ENCODE results near the gene ZG16. TPM values are rescaled to one million over a fixed set of nuclear protein-coding genes. Genes with fewer than 3 reads are reported as not detected.
"Not testable (repeated sequence)": the region's sequence is repeated elsewhere in the genome, so short reads cannot be mapped to it uniquely, and the experiment has no call there.

The ZG16 gene, protein sequence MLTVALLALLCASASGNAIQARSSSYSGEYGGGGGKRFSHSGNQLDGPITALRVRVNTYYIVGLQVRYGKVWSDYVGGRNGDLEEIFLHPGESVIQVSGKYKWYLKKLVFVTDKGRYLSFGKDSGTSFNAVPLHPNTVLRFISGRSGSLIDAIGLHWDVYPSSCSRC
- not detected for total RNA-seq
- long read RNA-seq: 0 reads

DNA sequence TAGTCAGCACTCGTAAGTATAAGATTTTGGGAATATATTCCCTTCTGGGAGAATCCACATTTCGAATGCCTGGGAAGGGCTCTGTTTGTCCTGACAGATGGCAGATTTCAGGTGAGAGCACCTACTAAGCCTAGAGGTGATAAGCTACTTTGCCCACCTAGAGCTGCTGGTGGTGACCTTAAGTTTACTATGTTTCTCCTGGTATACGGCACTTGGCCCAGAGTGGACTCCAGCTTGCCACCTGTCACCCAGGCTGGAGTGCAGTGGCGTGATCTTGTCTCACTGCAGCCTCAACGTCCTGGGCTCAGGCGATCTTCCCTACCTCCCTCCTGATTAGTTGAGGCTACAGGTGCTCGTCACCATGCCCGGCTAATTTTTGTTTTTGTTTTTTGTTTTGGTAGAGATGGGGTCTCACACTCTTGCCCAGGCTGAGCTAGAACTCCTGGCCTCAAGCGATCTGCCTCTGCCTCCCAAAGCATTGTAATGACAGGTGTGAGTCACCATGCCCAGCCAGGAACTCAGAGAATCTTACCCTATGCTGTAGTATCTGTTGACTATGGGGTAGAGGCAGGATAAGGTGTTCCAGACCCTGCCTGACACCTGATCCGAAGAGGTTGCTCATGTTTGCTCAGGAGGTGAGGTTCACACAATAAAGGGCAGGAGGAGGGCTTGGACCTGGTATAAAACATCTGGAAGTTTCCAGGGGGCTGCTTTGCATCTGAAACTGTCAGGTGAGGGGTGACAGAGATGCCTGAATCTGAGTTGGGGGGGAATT, at the start of gene ZG16:
Gene ZG16 (plus strand): TSS at position 681 of the 775 bp plus-strand sequence. CDS start 1,011 bp downstream, outside the sequence.
- TF ChIP-seq, protein P1, sequence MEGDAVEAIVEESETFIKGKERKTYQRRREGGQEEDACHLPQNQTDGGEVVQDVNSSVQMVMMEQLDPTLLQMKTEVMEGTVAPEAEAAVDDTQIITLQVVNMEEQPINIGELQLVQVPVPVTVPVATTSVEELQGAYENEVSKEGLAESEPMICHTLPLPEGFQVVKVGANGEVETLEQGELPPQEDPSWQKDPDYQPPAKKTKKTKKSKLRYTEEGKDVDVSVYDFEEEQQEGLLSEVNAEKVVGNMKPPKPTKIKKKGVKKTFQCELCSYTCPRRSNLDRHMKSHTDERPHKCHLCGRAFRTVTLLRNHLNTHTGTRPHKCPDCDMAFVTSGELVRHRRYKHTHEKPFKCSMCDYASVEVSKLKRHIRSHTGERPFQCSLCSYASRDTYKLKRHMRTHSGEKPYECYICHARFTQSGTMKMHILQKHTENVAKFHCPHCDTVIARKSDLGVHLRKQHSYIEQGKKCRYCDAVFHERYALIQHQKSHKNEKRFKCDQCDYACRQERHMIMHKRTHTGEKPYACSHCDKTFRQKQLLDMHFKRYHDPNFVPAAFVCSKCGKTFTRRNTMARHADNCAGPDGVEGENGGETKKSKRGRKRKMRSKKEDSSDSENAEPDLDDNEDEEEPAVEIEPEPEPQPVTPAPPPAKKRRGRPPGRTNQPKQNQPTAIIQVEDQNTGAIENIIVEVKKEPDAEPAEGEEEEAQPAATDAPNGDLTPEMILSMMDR (IDR thresholded peaks at IDR 0.05; ENCODE audit: borderline replicate concordance): no peak
- Histone ChIP-seq H3K4me3 (no peak within 1 kb of the TSS), H3K27ac (replicated peaks) (no peak within 1 kb of the TSS), H3K27me3 (ENCODE audit: low read depth) (peaks cover 28% of the 10 kb centered on the region), H3K36me3 (no peaks in the 10 kb centered on the region), H3K9me3 (replicated peaks) (no peaks in the 10 kb centered on the region), H3K4me1 (no peaks in the 10 kb centered on the region)
- DNase-seq: no peak
- intact Hi-C loops (cut with micrococcal nuclease): no loop called here

DNA sequence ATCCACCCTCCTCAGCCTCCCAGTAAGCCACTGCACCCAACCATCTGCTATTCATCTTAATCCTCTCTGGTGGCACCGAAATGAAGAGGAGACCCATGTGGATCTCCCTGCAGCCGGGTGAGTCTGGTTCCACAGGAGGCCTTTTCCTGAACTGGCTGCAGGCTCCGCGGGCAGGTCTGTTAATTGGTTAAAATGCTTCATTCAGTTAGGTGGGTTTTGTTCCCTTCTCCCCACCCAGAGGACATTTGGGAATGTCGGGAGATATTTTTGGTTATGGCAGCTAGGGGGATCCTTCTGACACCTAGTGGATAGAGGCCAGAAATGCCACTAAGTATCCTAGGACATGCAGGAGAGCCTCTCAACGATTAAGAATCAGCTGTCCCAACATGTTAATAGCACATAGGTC, 48.9 kb upstream of the ZG16 start:
- H3K4me3 ChIP-seq: no peak overlapping the region
- H3K4me1 ChIP-seq: no peaks in the 10 kb centered on the region
- H3K27ac ChIP-seq (replicated peaks): no peak overlapping the region
- TF ChIP-seq, protein P1 (IDR thresholded peaks at IDR 0.05; ENCODE audit: borderline replicate concordance): peak; percentile 68
- H3K36me3 ChIP-seq: no peaks in the 10 kb centered on the region
- H3K9me3 ChIP-seq (replicated peaks): no peaks in the 10 kb centered on the region
- H3K27me3 ChIP-seq (ENCODE audit: low read depth): peaks cover 22% of the 10 kb centered on the region
- intact Hi-C loops (cut with micrococcal nuclease): no loop called here
- no peak for DNase-seq

DNA sequence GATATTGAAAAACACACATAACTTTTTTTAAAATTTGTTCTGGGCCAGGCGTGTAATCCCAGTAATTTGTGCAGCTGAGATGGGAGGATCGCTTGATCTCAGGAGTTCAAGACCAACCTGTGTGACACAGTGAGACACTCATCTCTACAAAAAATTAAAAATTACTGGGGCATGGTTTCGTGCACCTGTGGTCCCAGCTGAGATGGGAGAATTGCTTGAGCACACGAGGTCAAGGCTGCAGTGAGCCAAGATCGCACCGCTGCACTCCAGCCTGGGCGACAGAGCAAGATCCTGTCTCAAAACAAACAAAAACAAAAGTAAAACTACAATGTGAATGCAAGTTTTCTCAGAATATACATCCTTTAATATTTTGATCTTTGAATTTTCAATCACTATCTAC, 47.4 kb upstream of the ZG16 start:
- Histone ChIP-seq H3K9me3 (replicated peaks) (no peaks in the 10 kb centered on the region), H3K4me3 (no peak overlapping the region), H3K27ac (replicated peaks) (no peak overlapping the region), H3K27me3 (ENCODE audit: low read depth) (peaks cover 37% of the 10 kb centered on the region), H3K4me1 (no peaks in the 10 kb centered on the region), H3K36me3 (no peaks in the 10 kb centered on the region)
- no peak for DNase-seq
- TF ChIP-seq, protein P1 (IDR thresholded peaks at IDR 0.05; ENCODE audit: borderline replicate concordance): no peak
- intact Hi-C loops (cut with micrococcal nuclease): no loop called here

DNA sequence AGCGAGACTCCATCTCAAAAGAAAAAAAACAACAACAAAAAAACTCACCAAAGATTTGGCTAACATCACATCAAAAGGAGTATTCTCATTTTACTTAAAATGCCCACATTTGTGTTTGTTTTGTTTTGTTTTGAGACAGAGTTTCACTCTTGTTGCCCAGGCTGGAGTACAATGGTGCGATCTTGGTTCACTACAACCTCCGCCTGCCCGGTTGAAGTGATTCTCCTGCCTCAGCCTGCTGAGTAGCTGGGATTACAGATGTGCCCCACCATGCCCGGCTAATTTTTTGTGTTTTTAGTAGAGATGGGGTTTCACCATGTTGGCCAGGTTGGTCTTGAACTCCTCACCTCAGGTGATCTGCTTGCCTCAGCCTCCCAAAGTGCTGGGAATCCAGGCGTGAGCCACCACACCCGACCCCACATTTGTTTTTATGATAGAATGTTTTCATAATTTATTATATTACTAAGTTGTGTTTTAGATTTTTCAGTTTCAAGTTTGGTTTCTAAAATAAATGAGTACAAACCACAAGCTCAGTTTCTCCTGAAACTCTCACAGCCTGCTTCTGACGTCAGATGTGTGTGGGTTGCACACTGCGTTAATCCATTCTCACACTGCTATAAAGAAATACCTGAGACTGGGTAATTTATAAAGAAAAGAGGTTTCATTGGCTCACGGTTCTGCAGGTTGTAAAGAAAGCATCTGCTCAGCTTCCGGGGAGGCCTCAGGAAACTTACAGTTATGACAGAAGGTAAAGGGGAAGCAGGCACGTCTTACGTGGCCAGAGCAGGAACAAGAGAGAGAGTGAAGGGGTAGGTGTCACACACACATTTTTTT, 46.1 kb upstream of the ZG16 start:
- intact Hi-C loops (cut with micrococcal nuclease); H3K36me3 ChIP-seq; H3K9me3 ChIP-seq (replicated peaks); H3K4me3 ChIP-seq; DNase-seq; H3K27ac ChIP-seq (replicated peaks); H3K4me1 ChIP-seq: not testable (repeated sequence)
- peaks cover 49% of the 10 kb centered on the region for H3K27me3 ChIP-seq (ENCODE audit: low read depth)

DNA sequence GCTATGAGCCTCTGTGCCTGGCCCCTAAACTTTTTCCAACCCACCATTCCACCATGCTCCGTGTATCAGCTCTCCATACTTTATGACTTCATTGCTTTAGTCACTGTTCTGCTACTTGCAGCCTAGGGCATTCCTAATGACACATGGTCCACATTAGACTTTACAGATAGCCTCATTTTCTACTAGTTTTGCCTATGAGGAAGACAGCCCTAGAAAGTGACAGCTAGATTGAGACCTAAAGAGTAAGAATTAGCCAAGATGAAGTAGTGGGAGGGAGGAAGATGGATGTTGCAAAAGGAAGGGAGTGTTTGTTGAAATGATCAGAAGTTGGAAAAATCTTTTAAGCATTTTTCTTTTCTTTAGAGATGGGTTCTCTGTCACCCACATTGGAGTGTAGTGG, 43.3 kb upstream of the ZG16 start:
- no peak for DNase-seq
- H3K9me3 ChIP-seq (replicated peaks): peaks cover 7% of the 10 kb centered on the region
- H3K4me3 ChIP-seq: no peak overlapping the region
- no peak overlapping the region for H3K27ac ChIP-seq (replicated peaks)
- H3K4me1 ChIP-seq: no peaks in the 10 kb centered on the region
- intact Hi-C loops (cut with micrococcal nuclease): no loop called here
- peaks cover 46% of the 10 kb centered on the region for H3K27me3 ChIP-seq (ENCODE audit: low read depth)
- no peaks in the 10 kb centered on the region for H3K36me3 ChIP-seq
- TF ChIP-seq, protein P1 (IDR thresholded peaks at IDR 0.05; ENCODE audit: borderline replicate concordance): no peak
